Measurements from ENCODE around the gene POLR2E. TPM values are rescaled to one million over a fixed set of nuclear protein-coding genes. Genes with fewer than 3 reads are reported as not detected.

Gene POLR2E
- total RNA-seq, 1 experiment from 2014 or later = 279 TPM

- H3K27me3 ChIP-seq (ENCODE audit: control insufficient read depth, insufficient read depth, low read length) = no peaks in the 10 kb centered on the region
- H3K36me3 ChIP-seq (ENCODE audit: control insufficient read depth, insufficient read depth, low read length) = no peaks in the 10 kb centered on the region; the same call in 1 of the 2 replicates
- TF ChIP-seq SIN3A (IDR thresholded peaks at IDR 0.05; ENCODE audit: borderline replicate concordance, insufficient read depth, low read depth, low read length) = no peak
- no peak for TF ChIP-seq CTCF (IDR thresholded peaks at IDR 0.05)
- no peak for TF ChIP-seq REST (IDR thresholded peaks at IDR 0.05; ENCODE audit: insufficient read depth in 1 of 2, low read depth in 2 of 2, low read length in 1 of 2)
- no peak for TF ChIP-seq TCF7L2 (IDR thresholded peaks at IDR 0.05; ENCODE audit: low read depth, low read length)
- no peak for TF ChIP-seq POLR2AphosphoS5 (IDR thresholded peaks at IDR 0.05; ENCODE audit: low read depth, low read length)
- no TSS peak for BruUV-seq (replicated peaks)
- ATAC-seq = no peak
- no peaks in the 10 kb centered on the region for H3K9me3 ChIP-seq (ENCODE audit: control insufficient read depth, insufficient read depth, low read depth, low read length)
- DNase-seq (ENCODE audit: low read depth, low spot score) = no peak
- ChIA-PET CTCF (interaction anchor here (0.5 to 0.6 kb wide), 2 partner anchors 64 to 178 kb away, joined by 4 to 7 read pairs; partner anchors contain the start of gene ATP5F1D), POLR2A (no interaction called here)
- in situ Hi-C loops (cut with HindIII; ENCODE audit: low pct_unique_long_range_greater_than_20kb, low sequenced_read_pairs) = no loop called here
- no peak overlapping the region for H3K4me3 ChIP-seq (ENCODE audit: low read depth in 2 of 2, low read length in 2 of 2)
- intact Hi-C loops (cut with micrococcal nuclease; ENCODE audit: unreplicated experiment) = no loop called here
- no peak overlapping the region for H3K27ac ChIP-seq (ENCODE audit: low read length)
- peaks cover 17% of the 10 kb centered on the region for H3K4me1 ChIP-seq (ENCODE audit: control insufficient read depth, insufficient read depth, low read length)
These were observed 31.9 kb downstream of the POLR2E start for GRCh38 chr19:1063030-1063908.

- no peak overlapping the region for H3K27ac ChIP-seq (ENCODE audit: low read length)
- no peaks in the 10 kb centered on the region for H3K9me3 ChIP-seq (ENCODE audit: control insufficient read depth, insufficient read depth, low read depth, low read length)
- no peaks in the 10 kb centered on the region; the same call in 1 of the 2 replicates for H3K36me3 ChIP-seq (ENCODE audit: control insufficient read depth, insufficient read depth, low read length)
- in situ Hi-C loops (cut with HindIII; ENCODE audit: low pct_unique_long_range_greater_than_20kb, low sequenced_read_pairs) (no loop called here), intact Hi-C loops (cut with micrococcal nuclease; ENCODE audit: unreplicated experiment) (no loop called here)
- no peak for DNase-seq (ENCODE audit: low read depth, low spot score)
- POLR2A ChIA-PET = no interaction called here
- no peaks in the 10 kb centered on the region for H3K27me3 ChIP-seq (ENCODE audit: control insufficient read depth, insufficient read depth, low read length)
- peaks cover 17% of the 10 kb centered on the region for H3K4me1 ChIP-seq (ENCODE audit: control insufficient read depth, insufficient read depth, low read length)
- CTCF ChIA-PET = no interaction called here
- BruUV-seq (replicated peaks) = no TSS peak
- no peak overlapping the region for H3K4me3 ChIP-seq (ENCODE audit: low read depth in 2 of 2, low read length in 2 of 2)
- no peak for TF ChIP-seq POLR2AphosphoS5 (IDR thresholded peaks at IDR 0.05; ENCODE audit: low read depth, low read length)
- no peak for TF ChIP-seq CTCF (IDR thresholded peaks at IDR 0.05)
- TF ChIP-seq REST (IDR thresholded peaks at IDR 0.05; ENCODE audit: insufficient read depth in 1 of 2, low read depth in 2 of 2, low read length in 1 of 2) = no peak
- no peak for TF ChIP-seq SIN3A (IDR thresholded peaks at IDR 0.05; ENCODE audit: borderline replicate concordance, insufficient read depth, low read depth, low read length)
- no peak for TF ChIP-seq TCF7L2 (IDR thresholded peaks at IDR 0.05; ENCODE audit: low read depth, low read length)
- no peak for ATAC-seq
These were observed 32.7 kb downstream of the POLR2E start for GRCh38 chr19:1062387-1063029.

All from Panc1 (cell line).